Stomach (tissue), 9 donors: ENCODE measurements around the gene ABCC10. TPM values are rescaled to one million over a fixed set of nuclear protein-coding genes. Genes with fewer than 3 reads are reported as not detected.

Experiments used
- DNase-seq, 2 donors: peaks; one replicate each; pipeline versions ENCODE4 v3.0.0 to v3.0.0-alpha.2; 2013 to 2019
- H3K27ac ChIP-seq, 5 donors: fragments of 200-600 bp in 4 of 5; sonication (generic) in 4 of 5; one replicate each; pipeline ENCODE4 v1.5.1; 2013 to 2019; ENCODE audit warnings: mild to moderate bottlenecking in 1 of 5, moderate library complexity in 1 of 5
- H3K27me3 ChIP-seq, 3 donors: fragments of 200-600 bp; sonication (generic); one replicate each; pipeline ENCODE4 v1.5.1; 2017 to 2019; ENCODE audit warnings: mixed run types in 1 of 3
- H3K36me3 ChIP-seq, 4 donors: fragments of 200-600 bp; sonication (generic); 1 replicate in 3 of 4; 2 replicates in 1 of 4; pipeline ENCODE4 v1.5.1; 2016 to 2019
- H3K4me1 ChIP-seq, 4 donors: fragments of 200-600 bp; sonication (generic); one replicate each; pipeline ENCODE4 v1.5.1; 2016 to 2019
- H3K4me3 ChIP-seq, 4 donors: fragments of 200-600 bp; sonication (generic) in 3 of 4; one replicate each; pipeline ENCODE4 v1.5.1; 2016 to 2019; ENCODE audit warnings: mild to moderate bottlenecking in 1 of 4
- H3K9me3 ChIP-seq, 4 donors: fragments of 200-600 bp; sonication (generic); one replicate each; pipeline ENCODE4 v1.5.1; 2016 to 2019
- CTCF ChIP-seq, 7 experiments: fragments of 450-650 bp in 4 of 7; fragments of 200-600 bp in 3 of 7; sonication (generic) in 3 of 7; IDR thresholded peaks; one replicate each; pipeline ENCODE4 v1.5.1; 2016 to 2019; ENCODE audit warnings: antibody characterized with exemption in 7 of 7, control low read depth in 2 of 7, mild to moderate bottlenecking in 1 of 7
- EP300 ChIP-seq: sonication (generic); formaldehyde crosslinking; IDR thresholded peaks from one replicate; pipeline ENCODE4 v1.6.1; 2017; ENCODE audit warnings: antibody characterized with exemption
- POLR2A ChIP-seq, 4 donors: fragments of 450-650 bp; IDR thresholded peaks; one replicate each; pipeline ENCODE4 v1.6.1; 2016; ENCODE audit warnings: antibody characterized with exemption in 4 of 4, control low read depth in 2 of 4, mild to moderate bottlenecking in 1 of 4, moderate library complexity in 1 of 4
- POLR2AphosphoS5 ChIP-seq, 3 donors: sonication (generic); formaldehyde crosslinking; IDR thresholded peaks; one replicate each; pipeline ENCODE4 v1.6.1; 2016; ENCODE audit warnings: antibody characterized with exemption in 3 of 3
- WGBS, 5 donors: extraction: QIAGEN DNeasy Blood & Tissue Kit in 3 of 5; methylation state at CpG; one replicate each; pipeline versions ENCODE4 v1.1.5 to v1.1.7; 2013 to 2018; 5-methylcytosine and 5-hydroxymethylcytosine counted together
- intact Hi-C: fragments of 100-400 bp; cut with DNase I; formaldehyde crosslinking; loops from one replicate; pipeline ENCODE4 v1.15.1; 2023; ENCODE audit warnings: low total_unique reads
- polyA plus RNA-seq, 3 donors: library from polyadenylated mRNA; stranded (reverse); fragments of 200-250 nt; gene quantifications; one replicate each; pipeline ENCODE4 v1.2.3, GENCODE V29; 2013
- total RNA-seq, 5 donors: library from RNA; depleted of rRNA; stranded (reverse); fragments of >200 nt; gene quantifications; one replicate each; pipeline versions ENCODE4 v1.1.0 to v1.2.3, GENCODE V29; 2014 to 2016
- donor health status: healthy with polysubstance abuse.
- donor health status: Bipolar disorder and iron deficiency.
- donor health status: healthy.

Gene ABCC10
- total and polyA plus RNA-seq, 8 donors: 7.9 to 67.4 (median 29.6) TPM

DNA sequence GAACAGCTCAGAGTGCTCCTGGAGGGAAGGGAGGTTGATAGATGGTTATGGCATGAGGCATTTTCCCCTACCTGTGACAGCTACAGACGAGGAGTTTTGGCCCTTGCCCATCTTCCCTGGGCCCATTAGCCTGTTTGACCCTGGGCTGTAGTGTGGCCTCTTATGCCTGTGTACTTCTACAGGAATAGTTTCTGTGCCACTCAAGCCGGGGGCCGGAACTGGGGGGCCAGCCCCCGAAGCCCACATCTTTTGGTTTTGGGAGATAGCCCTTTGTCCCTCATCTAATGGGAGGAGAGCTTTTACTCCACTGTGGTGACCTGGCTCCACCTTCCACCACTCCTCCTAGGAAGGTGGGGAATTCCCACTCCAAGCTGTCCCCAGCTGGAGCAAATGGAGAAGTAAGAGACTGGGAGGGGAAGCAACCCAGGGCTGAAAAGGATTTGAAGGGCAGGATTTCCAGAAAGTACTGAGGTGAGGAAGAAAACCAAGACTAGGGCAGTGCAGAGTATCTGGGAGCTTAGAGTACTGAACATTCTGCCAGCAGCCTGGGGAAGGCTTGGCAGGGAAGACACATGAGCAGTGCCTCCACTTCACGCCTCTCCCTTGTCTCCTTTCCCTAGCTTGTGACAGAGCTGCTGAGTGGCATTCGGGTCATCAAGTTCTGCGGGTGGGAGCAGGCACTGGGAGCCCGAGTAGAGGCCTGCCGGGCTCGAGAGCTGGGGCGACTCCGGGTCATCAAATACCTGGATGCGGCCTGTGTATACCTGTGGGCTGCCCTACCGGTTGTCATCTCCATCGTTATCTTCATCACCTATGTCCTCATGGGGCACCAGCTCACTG lies 6.9 kb downstream of the ABCC10 start:
- H3K9me3 ChIP-seq: no peaks in the 10 kb centered on the region
- H3K27me3 ChIP-seq: no peaks in the 10 kb centered on the region
- intact Hi-C loops: no loop called here
- H3K4me1 ChIP-seq: peaks cover 18 to 42% (median 31%) of the 10 kb centered on the region in 4 donors
- TF ChIP-seq CTCF (IDR thresholded peaks at IDR 0.05) (no peak), POLR2A (IDR thresholded peaks at IDR 0.05) (no peak), POLR2AphosphoS5 (IDR thresholded peaks at IDR 0.05) (no peak), EP300 (no peak)
- DNase-seq: no peak
- WGBS, 5 donors: 84 to 93% (median 86%) methylated on average over 12 to 15 of the region's 15 CpGs
- H3K27ac ChIP-seq: no peak overlapping the region
- peaks cover 24 to 58% (median 57%) of the 10 kb centered on the region in 4 donors for H3K36me3 ChIP-seq
- no peak overlapping the region for H3K4me3 ChIP-seq

- Histone ChIP-seq H3K4me3 (no peak overlapping the region), H3K4me1 (peaks cover 18 to 34% (median 27%) of the 10 kb centered on the region in 4 donors), H3K27me3 (no peaks in the 10 kb centered on the region), H3K36me3 (peaks cover 28 to 66% (median 64%) of the 10 kb centered on the region in 4 donors), H3K9me3 (no peaks in the 10 kb centered on the region), H3K27ac (no peak overlapping the region)
- no peak for DNase-seq
- TF ChIP-seq CTCF (IDR thresholded peaks at IDR 0.05) (no peak), POLR2A (IDR thresholded peaks at IDR 0.05) (no peak), POLR2AphosphoS5 (IDR thresholded peaks at IDR 0.05) (no peak), EP300 (no peak)
- intact Hi-C loops: no loop called here
- WGBS, 5 donors: 91 to 96% (median 94%) methylated on average over 4 of the region's 4 CpGs
These were observed 7.6 kb downstream of the ABCC10 start for GRCh38 chr6:43434943-43435342.

DNA sequence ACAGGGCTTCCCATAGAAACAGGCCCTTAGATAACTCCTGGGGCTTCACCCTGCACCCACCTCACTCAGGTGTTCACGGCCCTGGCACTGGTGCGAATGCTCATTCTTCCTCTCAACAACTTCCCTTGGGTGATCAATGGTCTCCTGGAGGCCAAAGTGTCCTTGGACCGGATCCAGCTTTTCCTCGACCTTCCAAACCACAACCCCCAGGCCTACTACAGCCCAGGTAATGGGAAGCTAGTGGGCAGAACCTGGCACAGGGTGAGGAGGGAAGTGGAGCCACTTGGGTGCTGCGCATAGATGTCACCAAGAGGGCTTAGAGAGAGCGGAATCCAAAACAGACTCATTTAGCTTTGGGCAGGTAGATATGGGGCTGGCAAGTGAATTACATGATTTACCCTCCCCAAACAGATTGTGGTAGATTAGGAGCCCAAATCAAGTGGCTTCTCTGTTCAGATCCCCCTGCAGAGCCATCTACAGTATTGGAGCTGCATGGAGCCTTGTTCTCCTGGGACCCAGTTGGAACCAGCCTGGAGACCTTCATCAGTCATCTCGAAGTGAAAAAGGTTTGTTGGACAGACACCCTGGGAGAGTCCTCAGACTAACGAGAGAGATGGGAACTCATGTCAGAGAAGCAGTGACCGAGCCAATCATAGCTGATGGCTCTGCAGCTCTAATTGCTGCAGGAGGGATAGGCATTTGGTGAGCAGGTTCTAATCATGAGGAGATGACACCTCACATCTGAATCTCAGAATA lies 8.5 kb downstream of the ABCC10 start:
- peaks cover 33 to 75% (median 72%) of the 10 kb centered on the region in 4 donors for H3K36me3 ChIP-seq
- no peaks in the 10 kb centered on the region for H3K27me3 ChIP-seq
- no peak for TF ChIP-seq POLR2AphosphoS5 (IDR thresholded peaks at IDR 0.05)
- TF ChIP-seq POLR2A (IDR thresholded peaks at IDR 0.05): no peak
- TF ChIP-seq CTCF (IDR thresholded peaks at IDR 0.05): no peak
- TF ChIP-seq EP300: no peak
- H3K27ac ChIP-seq: peak overlapping the region; percentile 22 to 76 (median 66)
- DNase-seq: no peak
- H3K9me3 ChIP-seq: no peaks in the 10 kb centered on the region
- H3K4me1 ChIP-seq: peaks cover 18 to 29% (median 24%) of the 10 kb centered on the region in 4 donors
- 77 to 83% (median 80%) methylated on average over 9 of the region's 9 CpGs for WGBS, 5 donors
- intact Hi-C loops: no loop called here
- no peak overlapping the region for H3K4me3 ChIP-seq

- peak overlapping the region; percentile 22 to 76 (median 66) for H3K27ac ChIP-seq
- 13 to 35% (median 17%) methylated on average over 5 of the region's 5 CpGs for WGBS, 5 donors
- no peaks in the 10 kb centered on the region for H3K9me3 ChIP-seq
- intact Hi-C loops: no loop called here
- H3K36me3 ChIP-seq: peaks cover 30 to 77% (median 73%) of the 10 kb centered on the region in 4 donors
- DNase-seq: peak; percentile 50 to 92
- TF ChIP-seq POLR2A (IDR thresholded peaks at IDR 0.05): no peak
- peak in 2 of 3 donors; percentile 25 to 75 for TF ChIP-seq POLR2AphosphoS5 (IDR thresholded peaks at IDR 0.05)
- H3K27me3 ChIP-seq: no peaks in the 10 kb centered on the region
- no peak overlapping the region for H3K4me3 ChIP-seq
- peaks cover 18 to 29% (median 24%) of the 10 kb centered on the region in 4 donors for H3K4me1 ChIP-seq
These were observed 9.4 kb downstream of the ABCC10 start for GRCh38 chr6:43436577-43437282.
